Kidney (tissue), 14 donors: ENCODE data around the gene SEMA4A. TPM values are rescaled to one million over a fixed set of nuclear protein-coding genes. Genes with fewer than 3 reads are reported as not detected.

Source experiments
- DNase-seq, 5 donors: peaks; one replicate each; pipeline ENCODE4 v3.0.0-alpha.2; 2013 to 2020
- FAIRE-seq: peaks from 2 replicates; lab custom pipeline; 2012; peaks lifted over from hg19 to GRCh38; lab: Jason Lieb, UNC
- H3K27ac ChIP-seq, 2 donors: one replicate each; pipeline ENCODE4 v1.7.0; 2013; ENCODE audit warnings: low read depth in 2 of 2, low read length in 2 of 2, inconsistent platforms in 1 of 2
- H3K27me3 ChIP-seq: one replicate; pipeline ENCODE4 v1.7.1; 2013; ENCODE audit warnings: low read length, inconsistent platforms; ENCODE audit not compliant: control insufficient read depth, insufficient read depth
- H3K36me3 ChIP-seq, 3 donors: one replicate each; pipeline versions ENCODE4 v1.7.0 to v1.7.1; 2013; ENCODE audit warnings: low read length in 3 of 3, control low read depth in 1 of 3, inconsistent platforms in 1 of 3; ENCODE audit not compliant: insufficient read depth in 3 of 3, control insufficient read depth in 2 of 3
- H3K4me1 ChIP-seq, 3 donors: one replicate each; pipeline versions ENCODE4 v1.7.0 to v1.7.1; 2013; ENCODE audit warnings: low read length in 3 of 3, inconsistent platforms in 1 of 3, low read depth in 1 of 3; ENCODE audit not compliant: control insufficient read depth in 2 of 3, insufficient read depth in 2 of 3
- H3K4me3 ChIP-seq, 3 donors: one replicate each; pipeline versions ENCODE4 v1.7.0 to v1.8.1; 2013; ENCODE audit warnings: low read length in 3 of 3, control low read depth in 1 of 3, inconsistent platforms in 1 of 3
- H3K9ac ChIP-seq, 3 donors: one replicate each; pipeline versions ENCODE4 v1.7.0 to v1.7.1; 2013; ENCODE audit warnings: low read length in 3 of 3, control low read depth in 1 of 3, inconsistent platforms in 1 of 3
- H3K9me3 ChIP-seq, 3 donors: one replicate each; pipeline versions ENCODE4 v1.7.0 to v1.7.1; 2013; ENCODE audit warnings: low read length in 3 of 3, control low read depth in 1 of 3, inconsistent platforms in 1 of 3; ENCODE audit not compliant: control insufficient read depth in 2 of 3, insufficient read depth in 1 of 3
- intact Hi-C: fragments of 100-400 bp; cut with DNase I; formaldehyde crosslinking; loops from one replicate; pipeline ENCODE4 v1.11.1; 2022
- polyA plus RNA-seq: library from polyadenylated mRNA; stranded (reverse); fragments of 350-450 nt; fragmentation: Illumina TruSeq; extraction: RNeasy Lipid Tissue Mini Kit (QIAGEN cat#74804); gene quantifications from one replicate; pipeline ENCODE4 v1.2.3, GENCODE V29; 2014; ENCODE audit warnings: low read depth, low replicate concordance; ENCODE audit not compliant: insufficient read depth
- total RNA-seq: library from RNA; stranded (reverse); fragmentation: NEBNext Ultra II Directional; extraction: Animal tissue kit (Norgen Biotek cat#: 25700); gene quantifications from one replicate; pipeline ENCODE4 v1.2.1, GENCODE V29; 2021
- TF ChIP-seq, protein P1 (sequence below): IDR thresholded peaks from 3 replicates; pipeline ENCODE4 v1.5.1; 2012; ENCODE audit warnings: mild to moderate bottlenecking, moderate library complexity, borderline replicate concordance; ENCODE audit not compliant: insufficient read depth; ENCODE audit errors: extremely low read depth
- donor health status: control.
- donor health status: control.
- donor health status: control.
- donor health status: control.
- donor health status: control.
- donor health status: DM: yes; HTN: yes; CAD: no.
- donor health status: Normal renal cell carcinoma (clear cell type).

The SEMA4A gene
- total and polyA plus RNA-seq, 2 donors from 2014 or later, result 16.4 to 45.9 TPM

DNA sequence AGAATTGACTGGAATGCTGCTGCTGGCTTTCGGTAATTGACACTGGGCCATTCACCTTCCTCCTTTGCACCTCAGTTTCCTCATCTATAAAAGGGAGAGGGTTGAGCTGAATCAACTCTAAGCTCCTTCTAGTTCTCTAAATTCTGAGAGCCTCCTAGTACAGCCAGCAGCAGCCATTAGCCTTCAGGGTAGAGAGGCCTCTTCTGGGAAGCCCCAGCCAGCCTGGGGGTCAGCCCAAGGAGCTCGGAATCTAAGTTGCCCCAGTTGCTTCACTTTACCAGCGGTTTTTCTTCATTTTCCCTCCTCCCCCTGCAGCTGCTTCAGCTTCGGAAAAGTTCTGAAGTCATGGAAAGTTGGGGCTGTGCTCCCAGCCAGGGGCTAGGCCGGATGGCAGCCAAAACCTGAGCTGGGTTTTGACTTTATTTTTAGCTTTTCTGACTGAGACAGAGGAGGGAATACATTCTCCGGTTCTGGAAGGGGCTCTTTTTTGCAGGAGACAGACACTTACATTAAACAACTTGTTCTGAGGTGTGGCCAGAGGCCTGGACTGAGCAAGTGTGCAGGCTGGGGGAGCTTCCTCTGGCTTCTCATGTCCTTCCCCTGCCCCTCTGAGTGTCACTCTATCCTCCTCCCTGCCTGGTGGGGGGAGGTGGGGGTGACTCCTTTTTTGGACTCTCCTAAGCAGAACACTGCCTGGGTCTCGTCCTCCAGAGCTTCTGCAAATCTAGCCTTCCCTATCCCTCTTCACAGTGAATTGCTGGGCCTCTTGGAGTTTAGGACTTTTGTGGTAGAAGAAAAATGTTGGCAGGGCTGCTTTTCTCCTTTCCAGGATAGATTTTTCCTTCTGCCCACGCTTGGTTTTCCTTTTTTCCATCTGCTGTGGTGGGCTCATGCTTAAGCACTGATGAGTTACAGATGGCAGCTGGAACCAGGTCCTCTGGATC is 24.5 kb upstream of the SEMA4A start:
- peak overlapping the region; percentile 84 to 94 for H3K27ac ChIP-seq
- intact Hi-C loops, result no loop called here
- H3K4me3 ChIP-seq, result peak overlapping the region in 1 of 3 donors; percentile 11
- no peaks in the 10 kb centered on the region for H3K9me3 ChIP-seq
- no peaks in the 10 kb centered on the region for H3K27me3 ChIP-seq
- DNase-seq (peak in 2 of 5 donors; percentile 78 to 82), FAIRE-seq (no peak)
- peaks cover 10 to 51% (median 43%) of the 10 kb centered on the region in 3 donors for H3K4me1 ChIP-seq
- peak overlapping the region in 1 of 3 donors; percentile 77 for H3K9ac ChIP-seq
- TF ChIP-seq, protein P1, sequence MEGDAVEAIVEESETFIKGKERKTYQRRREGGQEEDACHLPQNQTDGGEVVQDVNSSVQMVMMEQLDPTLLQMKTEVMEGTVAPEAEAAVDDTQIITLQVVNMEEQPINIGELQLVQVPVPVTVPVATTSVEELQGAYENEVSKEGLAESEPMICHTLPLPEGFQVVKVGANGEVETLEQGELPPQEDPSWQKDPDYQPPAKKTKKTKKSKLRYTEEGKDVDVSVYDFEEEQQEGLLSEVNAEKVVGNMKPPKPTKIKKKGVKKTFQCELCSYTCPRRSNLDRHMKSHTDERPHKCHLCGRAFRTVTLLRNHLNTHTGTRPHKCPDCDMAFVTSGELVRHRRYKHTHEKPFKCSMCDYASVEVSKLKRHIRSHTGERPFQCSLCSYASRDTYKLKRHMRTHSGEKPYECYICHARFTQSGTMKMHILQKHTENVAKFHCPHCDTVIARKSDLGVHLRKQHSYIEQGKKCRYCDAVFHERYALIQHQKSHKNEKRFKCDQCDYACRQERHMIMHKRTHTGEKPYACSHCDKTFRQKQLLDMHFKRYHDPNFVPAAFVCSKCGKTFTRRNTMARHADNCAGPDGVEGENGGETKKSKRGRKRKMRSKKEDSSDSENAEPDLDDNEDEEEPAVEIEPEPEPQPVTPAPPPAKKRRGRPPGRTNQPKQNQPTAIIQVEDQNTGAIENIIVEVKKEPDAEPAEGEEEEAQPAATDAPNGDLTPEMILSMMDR, result no peak
- H3K36me3 ChIP-seq, result peaks cover 2 to 11% (median 11%) of the 10 kb centered on the region in 3 donors

DNA sequence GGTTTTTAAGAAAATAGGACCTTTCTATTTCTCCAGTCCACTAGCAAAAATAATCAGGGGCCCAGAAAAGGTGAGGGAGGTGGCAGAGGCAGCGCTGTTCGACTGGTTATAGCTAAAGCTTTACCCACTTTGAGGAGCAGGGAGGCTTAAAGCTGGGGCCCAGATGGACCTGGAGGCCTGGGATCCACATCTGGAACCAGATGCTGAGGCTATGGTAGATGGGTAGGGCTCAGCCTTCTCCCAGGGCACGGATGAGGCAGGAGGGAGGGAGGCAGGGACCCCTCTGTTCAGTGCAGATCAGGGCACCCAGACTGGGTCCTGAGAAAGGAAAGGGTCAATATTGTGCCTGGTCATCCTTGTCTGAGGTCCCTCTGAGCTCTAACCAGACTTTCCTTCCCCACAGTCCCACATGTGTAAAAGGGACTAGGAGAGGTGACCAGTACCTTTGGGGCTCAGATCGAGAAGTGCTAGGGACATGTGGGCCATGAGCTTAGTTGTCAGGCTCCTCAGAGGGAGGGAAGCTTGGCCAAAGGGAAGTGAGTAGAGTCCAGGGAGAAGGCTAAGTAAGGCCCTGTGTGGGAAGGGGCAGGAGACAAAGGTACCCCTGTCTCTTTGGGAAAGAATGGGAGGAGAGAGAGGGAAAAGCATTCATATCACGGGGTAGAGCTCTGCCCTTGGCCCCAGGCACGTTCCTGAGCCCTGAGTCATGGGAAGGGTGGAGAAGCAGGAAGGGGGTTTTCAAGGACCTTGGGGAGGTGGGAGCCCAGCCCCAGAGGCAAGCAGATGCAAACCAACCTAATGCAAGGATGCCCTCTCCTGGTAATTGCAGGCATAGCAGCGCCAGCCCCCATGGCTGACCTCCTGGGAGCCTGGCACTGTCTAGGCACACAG is 23.5 kb upstream of the SEMA4A start:
- TF ChIP-seq, protein P1, result peak; percentile 99
- no peak for FAIRE-seq
- H3K4me3 ChIP-seq, result peak overlapping the region in 1 of 3 donors; percentile 11
- peaks cover 2 to 21% (median 21%) of the 10 kb centered on the region in 3 donors for H3K36me3 ChIP-seq
- no peaks in the 10 kb centered on the region for H3K27me3 ChIP-seq
- intact Hi-C loops, result no loop called here
- DNase-seq, result peak; percentile 90 to 96 (median 92)
- H3K9me3 ChIP-seq, result no peaks in the 10 kb centered on the region
- peaks cover 10 to 44% (median 35%) of the 10 kb centered on the region in 3 donors for H3K4me1 ChIP-seq
- H3K9ac ChIP-seq, result peak overlapping the region in 2 of 3 donors; percentile 35 to 77
- peak overlapping the region; percentile 84 to 94 for H3K27ac ChIP-seq

DNA sequence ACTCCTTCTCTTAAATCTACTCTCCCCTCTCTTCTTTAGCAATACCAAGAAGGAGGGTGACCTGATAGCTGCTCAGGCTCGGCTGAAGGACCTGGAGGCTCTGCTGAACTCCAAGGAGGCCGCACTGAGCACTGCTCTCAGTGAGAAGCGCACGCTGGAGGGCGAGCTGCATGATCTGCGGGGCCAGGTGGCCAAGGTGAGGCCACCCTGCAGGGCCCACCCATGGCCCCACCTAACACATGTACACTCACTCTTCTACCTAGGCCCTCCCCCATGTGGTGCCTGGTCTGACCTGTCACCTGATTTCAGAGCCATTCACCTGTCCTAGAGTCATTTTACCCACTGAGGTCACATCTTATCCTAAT is 22.8 kb upstream of the SEMA4A start:
- H3K27ac ChIP-seq, result peak overlapping the region; percentile 84 to 94
- no peaks in the 10 kb centered on the region for H3K9me3 ChIP-seq
- no peak for DNase-seq
- no peak overlapping the region for H3K4me3 ChIP-seq
- FAIRE-seq, result no peak
- no peaks in the 10 kb centered on the region for H3K27me3 ChIP-seq
- TF ChIP-seq, protein P1, result no peak
- peak overlapping the region in 1 of 3 donors; percentile 77 for H3K9ac ChIP-seq
- H3K36me3 ChIP-seq, result peaks cover 4 to 27% (median 26%) of the 10 kb centered on the region in 3 donors
- H3K4me1 ChIP-seq, result peaks cover 10 to 40% (median 35%) of the 10 kb centered on the region in 3 donors
- intact Hi-C loops, result no loop called here
